NK-92 treated with Interleukin-12 subunit alpha and Interleukin-12 subunit beta, amount 100 ng/mL, for 24 hours (cell line): Measurements from ENCODE around the gene LRP11.
"Not testable (repeated sequence)": the region's sequence is repeated elsewhere in the genome, so short reads cannot be mapped to it uniquely, and the experiment has no call there.

Experiments
- DNase-seq: peaks from one replicate; lab custom pipeline; 2025; lab: John Stamatoyannopoulos, UW

The LRP11 gene

DNA sequence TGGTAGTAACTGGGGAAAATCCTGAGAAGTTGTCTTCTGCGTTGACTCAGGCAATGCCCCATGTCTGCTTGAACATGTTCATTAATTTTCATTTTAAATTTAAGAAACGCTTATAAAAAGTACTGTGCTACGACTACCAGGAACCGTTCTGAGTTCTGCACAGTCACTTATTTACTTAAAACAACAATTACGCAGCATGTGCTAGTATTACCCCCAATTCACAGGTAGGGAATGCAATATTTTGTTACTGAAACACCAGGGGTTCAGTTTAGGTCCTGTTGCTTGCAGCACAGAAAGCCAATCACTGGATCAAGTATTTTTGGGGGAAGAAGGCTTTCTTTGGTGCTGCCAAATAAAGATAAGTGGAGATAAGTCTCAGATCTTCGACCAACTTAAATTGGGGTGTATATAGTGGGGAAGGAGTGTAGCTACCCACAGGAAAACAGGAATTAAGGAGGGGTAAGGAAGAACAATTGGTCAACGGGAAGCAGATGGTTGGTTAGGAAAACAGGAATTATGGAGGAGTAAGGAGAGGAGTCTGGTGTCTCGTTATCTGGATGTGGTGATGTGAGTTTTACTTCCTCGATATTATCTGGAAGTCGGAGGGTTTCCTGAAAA is 5.2 kb upstream of the LRP11 start:
- DNase-seq: no peak

DNA sequence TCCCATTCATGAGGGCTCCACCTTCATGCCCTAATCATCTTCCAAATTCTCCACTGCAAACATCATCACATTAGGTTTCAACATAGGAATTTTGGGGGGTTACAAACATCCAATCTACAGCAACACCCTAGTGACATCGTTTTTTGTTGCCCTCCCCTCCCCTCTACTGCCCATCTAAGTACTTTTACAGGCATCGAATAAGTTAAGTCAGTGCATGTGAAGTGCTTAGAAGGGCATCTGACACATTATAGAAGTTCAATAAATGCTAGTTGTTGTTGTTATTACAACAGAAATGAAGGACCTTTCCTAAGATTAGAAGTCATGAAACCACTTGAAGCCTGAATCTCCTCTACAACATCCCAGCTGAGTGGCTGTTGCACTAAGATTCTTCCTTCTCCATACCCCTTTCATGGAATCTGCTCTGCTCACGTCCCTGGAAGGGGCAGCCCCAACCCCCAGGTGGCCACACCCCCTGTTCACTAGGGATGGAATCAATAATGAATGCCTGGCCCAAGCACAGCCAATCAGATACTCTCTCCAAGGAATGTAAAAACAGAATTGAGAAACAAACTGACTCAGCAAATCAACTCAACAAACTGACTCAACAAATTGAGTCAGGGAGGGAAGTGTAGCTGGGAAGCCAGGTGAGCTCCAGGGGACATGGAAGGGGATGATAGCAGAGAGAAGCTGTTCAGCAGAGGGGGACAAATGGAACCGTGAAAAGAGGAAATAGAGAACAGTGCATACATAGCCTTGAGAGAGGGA is 3.9 kb upstream of the LRP11 start:
- no peak for DNase-seq

DNA sequence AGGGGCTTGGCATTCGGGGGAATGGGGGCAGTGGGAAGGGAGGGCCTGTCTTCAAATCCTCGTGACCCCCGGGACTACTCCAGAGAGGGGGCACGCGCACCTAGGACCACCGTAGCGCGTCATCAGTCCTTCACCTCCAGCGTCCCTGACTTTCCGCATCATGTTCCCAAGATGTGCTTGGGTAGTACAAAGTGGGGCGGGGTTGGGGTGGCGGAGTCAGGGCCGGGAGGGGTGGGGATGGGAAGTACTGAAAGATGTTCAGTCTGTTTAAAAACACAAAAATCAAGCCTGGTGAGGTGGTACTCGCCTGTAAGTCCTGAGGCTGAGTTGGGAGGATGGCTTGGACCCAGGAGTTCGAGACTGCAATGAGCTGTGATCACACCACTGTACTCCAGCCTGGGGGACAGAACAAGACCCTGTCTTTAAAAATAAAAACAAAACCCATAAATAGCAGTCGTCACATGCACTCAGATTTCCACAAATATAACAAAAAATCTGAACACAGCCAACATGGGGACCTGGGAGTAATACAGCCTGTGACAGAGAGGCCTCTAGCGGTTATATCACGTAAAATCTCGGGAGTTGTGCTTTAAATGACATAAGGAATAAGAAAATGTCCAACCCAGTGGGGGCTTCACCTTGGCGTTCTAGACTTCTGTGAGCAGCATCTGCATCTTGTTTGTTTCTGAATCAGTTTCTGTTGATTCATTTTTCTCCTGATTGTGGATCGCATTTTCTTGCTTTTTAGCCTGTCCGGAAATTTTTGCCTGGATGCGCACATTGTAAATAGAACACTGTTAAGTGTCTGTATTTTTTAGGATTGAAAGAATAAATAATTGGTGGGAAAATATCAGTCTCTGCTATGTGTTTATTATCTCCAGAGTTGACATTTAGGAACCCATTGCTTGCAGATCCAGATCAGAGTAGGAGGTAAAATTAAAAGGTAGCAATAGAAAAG is 698 bp upstream of the LRP11 start:
- no peak for DNase-seq

DNA sequence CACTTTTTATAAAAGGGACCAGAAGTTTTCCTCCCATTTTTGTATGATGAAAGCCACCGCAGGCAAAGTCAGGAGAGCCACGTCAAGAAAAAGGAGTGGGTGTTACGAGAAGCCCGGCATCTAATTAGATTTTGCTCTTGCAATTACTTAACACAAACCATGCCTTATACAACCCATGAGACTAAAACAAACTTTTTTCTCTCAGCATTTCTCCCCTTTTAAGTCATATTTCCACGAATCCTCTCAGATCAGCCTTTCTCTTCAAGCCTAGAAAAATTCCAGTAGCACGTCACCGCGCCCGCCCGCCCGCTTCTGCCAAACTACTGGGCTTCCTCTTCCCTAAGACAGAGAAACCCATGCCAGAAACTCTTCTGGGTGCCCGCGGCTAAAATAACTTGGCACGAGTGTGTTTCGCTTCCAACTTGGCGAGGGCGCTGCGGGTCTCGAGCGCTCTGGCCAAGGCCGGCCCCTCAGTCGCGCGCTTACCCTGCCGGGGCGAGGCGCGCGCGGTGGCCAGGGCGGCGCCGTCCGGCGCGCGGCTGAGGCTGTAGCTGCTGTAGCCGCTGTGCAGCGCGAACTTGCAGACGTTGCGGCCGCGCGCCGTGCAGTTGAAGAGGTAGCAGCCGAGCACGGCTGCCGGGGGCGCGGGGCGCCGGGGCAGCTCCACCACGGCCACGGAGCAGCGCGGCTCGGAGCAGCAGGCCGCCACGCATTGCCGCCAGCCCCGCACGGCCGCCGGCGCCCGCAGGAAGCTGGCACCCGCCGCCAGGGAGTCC is 1.0 kb downstream of the LRP11 start:
- no peak for DNase-seq

DNA sequence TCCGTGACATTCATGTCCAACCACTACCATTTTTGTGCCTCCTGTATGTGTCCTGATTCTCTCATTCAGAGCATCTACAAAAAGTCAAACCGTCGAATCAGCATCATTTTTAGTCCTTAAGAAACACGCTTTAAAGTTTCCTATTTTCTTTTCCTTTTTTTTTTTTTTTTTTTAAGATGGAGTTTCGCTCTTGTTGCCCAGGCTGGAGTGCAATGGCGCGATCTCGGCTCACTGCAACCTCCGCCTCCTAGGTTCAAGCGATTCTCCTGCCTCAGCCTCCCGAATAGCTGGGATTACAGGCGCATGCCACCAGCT is 1.8 kb downstream of the LRP11 start:
- DNase-seq: not testable (repeated sequence)

DNA sequence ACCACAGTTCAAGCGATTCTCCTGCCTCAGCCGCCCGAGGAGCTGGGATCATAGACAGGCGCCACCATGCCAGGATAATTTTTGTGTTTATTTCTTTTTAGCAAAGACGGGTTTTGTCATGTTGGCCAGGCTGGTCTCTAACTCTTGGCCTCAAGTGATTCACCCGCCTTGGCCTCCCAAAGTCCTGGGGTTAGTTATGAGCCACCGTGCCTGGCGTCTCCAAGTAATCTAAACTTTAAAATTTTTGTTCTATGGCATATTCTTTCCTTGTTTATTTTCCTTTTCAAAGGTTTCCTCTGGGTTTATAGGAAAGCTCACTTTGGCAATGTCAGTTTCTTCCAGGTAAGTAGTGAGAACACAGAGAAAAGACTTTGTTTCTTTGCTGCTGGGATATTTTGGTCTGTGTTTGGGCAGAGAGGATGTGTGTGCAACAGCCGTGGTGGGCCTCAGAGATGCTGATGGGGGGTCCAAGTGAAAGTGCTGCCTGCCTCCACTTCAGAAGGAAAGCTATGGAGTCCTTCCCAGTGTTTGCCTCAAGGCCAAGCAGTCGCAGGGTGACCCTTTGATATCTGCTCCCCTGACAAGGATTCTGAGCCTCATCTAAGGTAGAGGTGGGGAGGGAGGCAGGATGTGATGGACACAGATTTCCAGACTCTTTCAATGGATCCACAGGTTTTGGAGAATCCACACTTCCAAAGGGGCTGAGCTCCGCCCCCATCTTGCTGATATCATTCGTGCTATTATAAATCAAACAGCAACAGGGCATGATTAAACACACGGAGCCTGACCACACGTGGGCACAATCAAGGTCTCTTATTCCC is 2.3 kb downstream of the LRP11 start:
- no peak for DNase-seq

DNA sequence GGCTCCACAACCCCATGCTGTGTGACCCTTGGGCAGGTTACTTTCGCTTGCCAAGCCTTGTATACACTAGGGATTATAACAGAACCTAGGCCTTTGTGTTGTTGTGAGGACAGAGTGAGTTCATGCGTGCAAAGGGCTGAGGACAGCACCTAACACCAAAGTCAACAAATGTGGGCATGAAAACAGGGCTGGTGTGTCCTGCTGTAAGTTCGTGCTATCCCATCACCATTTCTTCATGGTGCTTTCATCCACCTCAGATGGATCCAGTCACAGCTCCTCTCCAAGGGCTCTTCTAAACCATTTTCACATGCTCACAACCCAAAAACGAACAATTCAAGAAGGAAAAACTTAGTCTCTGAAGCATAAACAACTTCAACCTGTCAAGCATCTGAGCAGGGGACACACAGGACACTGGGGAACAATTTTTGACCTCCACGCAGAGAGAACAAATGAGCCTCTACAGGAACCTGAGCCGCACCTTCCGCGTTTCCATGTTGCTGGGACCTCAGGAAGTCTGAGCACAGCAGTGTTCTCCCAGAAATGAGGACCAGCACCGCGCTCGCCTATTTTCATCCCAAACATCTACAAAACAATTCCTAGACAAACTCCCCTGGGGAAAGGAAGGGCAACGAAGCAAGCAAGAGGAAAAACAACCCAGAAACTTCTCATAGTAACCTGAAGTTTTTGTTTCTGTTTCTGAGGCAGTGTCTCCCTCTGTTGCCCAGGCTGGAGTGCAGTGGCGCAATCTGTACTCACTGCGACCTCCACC is 3.1 kb downstream of the LRP11 start:
- no peak for DNase-seq

DNA sequence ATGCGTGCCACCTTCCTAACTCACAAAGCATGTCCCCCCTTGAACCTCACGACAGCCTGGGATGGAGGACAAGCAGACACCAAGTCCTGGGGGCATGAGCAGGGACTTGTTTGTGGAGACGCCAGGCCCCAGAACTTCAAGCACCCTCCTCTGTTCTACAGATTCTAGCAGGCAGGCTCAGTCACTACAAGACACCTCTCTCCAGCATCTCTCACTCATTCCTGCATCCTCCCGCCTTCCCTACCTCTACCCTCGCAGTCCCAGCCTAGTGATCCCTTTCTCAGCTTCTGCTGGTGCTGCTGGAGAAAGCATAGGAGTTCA is 3.7 kb downstream of the LRP11 start:
- DNase-seq: no peak

DNA sequence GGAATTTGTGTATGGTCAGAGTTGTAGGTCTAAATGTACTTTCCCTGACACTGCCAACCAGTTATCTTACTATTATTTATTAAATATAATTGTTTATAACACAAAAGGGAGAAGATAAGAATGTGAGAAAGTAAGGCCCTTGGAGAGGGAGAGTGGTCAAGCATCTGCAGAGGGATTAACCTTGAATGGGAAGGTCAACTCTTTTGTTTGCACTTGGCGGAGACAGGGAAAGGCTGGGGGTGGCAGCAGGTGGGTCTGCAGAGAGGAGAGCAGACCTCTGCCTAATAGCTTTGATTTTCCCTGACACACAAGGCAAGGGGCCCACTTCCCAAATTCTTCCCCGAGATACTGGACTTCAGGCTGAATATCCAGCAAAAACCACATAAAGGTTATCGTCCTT is 4.2 kb downstream of the LRP11 start:
- no peak for DNase-seq

DNA sequence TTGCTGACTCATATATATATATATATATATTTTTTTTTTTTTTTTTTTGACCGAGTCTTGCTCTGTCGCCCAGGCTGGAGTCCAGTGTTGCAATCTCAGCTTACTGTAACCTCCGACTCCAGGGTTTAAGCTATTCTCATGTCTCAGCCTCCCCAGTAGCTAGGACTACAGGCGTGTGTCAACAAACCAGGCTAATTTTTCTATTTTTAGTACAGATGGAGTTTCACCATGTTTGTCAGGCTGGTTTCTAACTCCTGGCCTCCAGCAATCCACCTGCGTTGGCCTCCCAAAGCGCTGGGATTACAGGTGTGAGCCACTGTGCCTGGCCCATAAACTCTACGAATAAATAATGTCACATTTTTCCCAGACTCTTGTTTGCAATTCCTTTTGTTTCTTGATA is 4.8 kb downstream of the LRP11 start:
- DNase-seq: no peak

DNA sequence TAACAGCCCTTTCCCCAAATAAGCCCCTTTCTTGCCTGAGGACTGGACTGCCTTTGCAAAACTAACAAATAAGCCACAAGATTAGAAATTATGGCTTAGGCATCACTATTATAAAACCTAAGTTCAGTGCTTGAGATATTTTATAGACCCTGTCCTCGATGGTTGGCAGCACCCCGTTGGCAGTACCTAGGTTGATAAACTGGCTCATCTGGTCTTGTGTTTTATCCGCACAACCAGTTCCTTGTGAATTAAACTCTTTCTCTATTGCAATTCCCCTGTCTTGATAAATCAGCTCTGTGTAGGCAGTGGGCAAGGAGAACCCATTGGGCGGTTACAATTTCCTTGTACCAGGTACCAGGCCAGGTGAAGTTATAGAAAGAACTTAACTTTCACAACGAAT is 6.6 kb downstream of the LRP11 start:
- DNase-seq: no peak

DNA sequence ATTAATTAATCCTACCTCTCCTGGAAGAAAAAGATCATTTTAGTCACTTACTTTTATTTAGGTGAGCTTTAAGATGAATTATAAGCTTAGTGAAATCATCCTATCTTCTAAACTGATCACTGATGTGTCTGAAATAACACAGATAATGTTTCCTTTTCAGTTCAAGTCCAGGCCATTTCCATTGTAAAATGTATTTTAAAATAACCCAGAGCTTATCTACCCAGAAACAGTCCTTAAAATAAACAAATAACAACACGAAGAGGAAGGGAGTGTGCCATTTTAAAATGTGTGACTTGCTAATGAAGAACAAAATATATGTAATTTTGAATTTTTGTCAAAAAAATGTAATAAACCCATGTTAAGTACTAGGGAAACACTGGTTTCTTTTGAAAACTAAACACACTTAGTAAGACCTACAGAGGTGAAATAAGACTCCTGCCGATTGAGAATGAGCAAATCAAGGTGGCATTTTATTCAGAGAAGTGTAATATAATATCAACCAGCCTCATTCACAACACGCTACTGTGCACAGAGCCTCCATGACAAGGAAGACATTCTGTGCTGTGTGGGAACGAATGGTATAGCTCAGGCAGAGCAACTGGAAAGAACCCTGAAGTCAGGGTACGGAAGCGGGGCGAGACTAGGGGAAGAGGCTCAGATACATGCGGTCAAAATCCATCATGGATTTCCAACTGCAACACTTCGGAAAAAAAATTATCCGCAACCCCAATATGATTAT is 7.7 kb downstream of the LRP11 start:
- no peak for DNase-seq

DNA sequence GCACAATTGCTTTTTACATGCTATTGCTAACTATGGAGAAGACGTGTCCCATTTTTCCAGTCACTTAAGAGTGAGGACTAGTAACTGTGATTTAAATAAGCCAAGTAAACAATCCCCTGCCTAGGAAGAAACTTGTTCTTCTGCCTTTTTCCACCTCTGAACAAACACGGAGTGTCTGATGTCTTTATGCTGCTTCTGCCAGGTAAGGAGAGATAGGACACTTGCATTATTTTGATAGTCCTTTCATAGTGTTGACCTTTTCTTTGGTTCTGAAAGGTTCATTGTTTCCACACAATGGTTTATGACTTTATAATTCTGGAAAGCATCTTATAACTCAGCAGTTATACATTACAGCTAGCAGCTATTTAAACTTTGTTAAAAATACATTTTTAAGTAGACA is 8.4 kb downstream of the LRP11 start:
- DNase-seq: no peak

DNA sequence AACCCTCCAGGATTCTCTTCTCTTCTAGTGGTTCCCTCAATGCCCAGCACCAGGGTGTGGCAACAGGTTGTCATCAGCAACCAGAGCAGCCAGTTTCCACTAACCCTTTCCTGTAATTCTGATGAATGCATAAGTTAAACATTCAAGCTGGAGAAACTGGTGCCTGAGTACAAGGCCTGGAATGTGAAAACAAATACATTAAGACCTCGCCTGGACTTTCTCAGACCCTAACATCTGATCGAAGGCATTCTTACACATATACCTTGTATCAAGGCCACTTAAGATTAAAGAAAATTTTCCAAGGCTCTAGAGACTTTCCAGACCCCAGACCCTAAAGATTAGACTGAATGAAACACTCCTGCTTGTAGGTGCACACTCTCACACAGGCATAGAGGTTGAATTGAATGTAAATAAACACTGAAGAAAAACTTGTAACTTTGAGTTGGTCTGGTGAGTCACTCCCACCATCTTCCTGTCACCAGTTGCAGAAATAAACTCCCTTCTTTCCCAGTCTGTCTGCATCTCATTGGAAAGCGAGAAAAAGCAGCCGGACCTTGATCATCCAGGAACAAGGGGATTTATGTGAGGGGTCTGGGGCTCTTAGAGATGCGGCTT is 9.0 kb downstream of the LRP11 start:
- no peak for DNase-seq

DNA sequence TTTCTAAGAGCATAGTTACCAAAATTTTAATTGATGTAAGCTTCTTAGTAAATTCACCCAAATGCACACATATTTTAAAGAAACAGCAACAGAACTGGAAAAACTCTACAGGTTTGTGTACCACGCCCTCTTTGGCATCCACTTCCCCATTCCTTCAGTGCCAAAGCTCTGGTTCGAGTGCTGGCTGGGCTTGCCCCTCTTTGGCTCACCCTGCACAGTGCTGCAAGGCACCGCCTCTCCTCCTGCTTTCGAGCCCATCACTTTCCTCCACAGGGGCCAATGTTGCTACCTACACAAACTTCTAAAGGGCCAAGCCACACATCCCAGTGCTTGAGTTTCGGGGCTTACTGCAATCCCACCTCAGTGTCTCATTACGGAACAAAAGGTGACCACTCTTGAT is 9.6 kb downstream of the LRP11 start:
- DNase-seq: no peak

DNA sequence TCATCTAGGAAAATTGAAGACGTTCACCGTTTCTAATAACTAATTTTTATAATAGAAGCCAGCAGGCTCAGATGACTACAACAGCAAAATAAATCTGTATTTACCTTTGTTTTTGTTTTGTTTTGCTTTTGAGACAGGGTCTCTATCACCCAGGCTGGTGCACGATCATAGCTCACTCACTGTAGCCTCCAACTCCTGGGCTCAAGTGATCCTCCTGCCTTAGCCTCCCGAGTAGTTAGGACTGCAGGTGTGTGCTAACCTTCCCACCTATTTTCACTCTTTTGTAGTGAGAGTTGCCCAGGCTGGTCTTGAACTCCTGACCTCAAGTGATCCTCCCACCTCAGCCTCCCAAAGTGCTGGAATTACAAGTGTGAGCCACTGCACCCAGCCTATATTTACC is 10.1 kb downstream of the LRP11 start:
- not testable (repeated sequence) for DNase-seq

DNA sequence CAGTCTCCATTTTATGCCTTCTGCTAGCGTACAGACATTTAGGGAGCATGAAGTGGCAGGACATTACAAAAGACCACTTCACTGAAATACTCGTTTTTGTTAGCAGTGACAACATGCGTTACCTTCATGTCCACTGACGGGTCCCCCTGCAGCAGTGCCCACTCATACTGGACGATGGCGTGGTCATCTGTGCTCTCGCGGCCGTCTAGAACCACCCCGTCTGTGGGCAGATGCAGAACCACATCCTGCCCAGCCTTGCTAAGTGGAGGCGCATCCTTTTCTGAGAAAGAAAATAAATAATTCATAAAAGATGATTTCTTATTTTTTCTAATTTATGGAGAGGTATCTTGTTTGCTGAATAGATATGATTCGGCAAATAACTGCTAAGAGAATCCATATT is 11.3 kb downstream of the LRP11 start:
- DNase-seq: no peak

DNA sequence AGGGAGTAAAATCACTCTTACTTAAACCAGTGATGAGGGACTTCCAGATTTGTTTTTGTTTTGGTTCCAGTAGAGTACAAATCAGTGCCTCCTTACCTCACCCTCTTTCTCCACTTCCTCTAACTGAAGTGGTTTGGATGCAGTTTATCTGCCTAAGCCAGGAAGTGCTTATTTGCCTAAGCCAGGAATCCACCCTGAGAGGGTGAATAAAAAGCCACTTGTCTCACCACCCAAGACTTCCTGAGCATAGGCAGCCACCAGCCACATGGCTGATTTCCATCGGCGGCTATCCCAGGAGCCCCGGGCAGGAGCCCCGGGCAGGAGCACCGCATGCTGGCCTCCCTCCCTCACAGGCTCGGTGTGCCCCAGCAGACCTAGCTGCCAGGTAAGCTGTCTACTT is 12.0 kb downstream of the LRP11 start:
- DNase-seq: no peak

DNA sequence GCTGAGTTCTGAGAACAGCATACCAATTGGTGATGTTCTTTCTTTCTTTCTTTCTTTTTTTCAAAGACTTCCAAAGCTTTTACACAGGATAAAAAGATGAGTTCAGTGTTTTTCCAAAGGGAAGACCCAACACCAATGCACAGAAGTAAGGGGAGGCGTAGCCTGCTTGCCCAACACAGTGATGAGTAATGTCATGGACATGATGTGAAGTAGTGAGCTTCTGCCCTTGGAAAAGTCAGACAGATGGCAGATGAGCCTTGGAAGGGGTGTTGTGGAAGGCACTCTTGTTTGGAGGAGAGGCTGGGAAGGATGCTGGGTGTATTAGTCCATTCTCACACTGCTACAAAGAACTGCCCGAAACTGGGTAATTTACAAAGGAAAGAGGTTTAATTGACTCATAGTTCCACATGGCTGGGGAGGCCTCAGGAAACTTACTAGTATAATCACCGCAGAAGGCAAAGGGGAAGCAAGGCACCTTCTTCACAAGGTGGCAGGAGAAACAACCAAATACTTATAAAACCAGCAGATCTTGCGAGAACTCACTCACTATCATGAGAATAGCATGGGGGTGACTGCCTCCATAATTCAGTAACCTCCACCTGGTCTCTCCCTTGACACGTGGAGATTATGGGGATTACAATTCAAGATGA is 12.6 kb downstream of the LRP11 start:
- DNase-seq: no peak
